Lung (tissue), 12 donors: Measurements from ENCODE around the gene SPNS2. TPM values are rescaled to one million over a fixed set of nuclear protein-coding genes. Genes with fewer than 3 reads are reported as not detected.
A peak's percentile ranks its signal among the peaks of the same experiment; 100 is the strongest.

ENCODE experiments used
- ATAC-seq: fragments of 200-7000 bp; cut with Tn5 transposase; one replicate; pipeline ENCODE4 v1.9.1; 2020; ENCODE audit warnings: moderate number of reproducible peaks; ENCODE audit not compliant: insufficient read depth, low FRiP score
- DNase-seq, 3 donors: peaks; one replicate each; pipeline ENCODE4 v3.0.0-alpha.2; 2013 to 2017
- H3K27ac ChIP-seq, 2 donors: one replicate each; pipeline ENCODE4 v1.5.1; 2013; ENCODE audit warnings: mild to moderate bottlenecking in 2 of 2, moderate library complexity in 2 of 2, control low read depth in 1 of 2, inconsistent platforms in 1 of 2, low read depth in 1 of 2, low read length in 1 of 2
- H3K27me3 ChIP-seq, 3 donors: one replicate each; pipeline ENCODE4 v1.5.1; 2013; ENCODE audit warnings: low read length in 2 of 3; ENCODE audit not compliant: control insufficient read depth in 3 of 3, insufficient read depth in 3 of 3
- H3K36me3 ChIP-seq, 4 donors: one replicate each; pipeline ENCODE4 v1.5.1; 2013; ENCODE audit warnings: low read length in 4 of 4, mild to moderate bottlenecking in 1 of 4, moderate library complexity in 1 of 4; ENCODE audit not compliant: control insufficient read depth in 4 of 4, insufficient read depth in 4 of 4
- H3K4me1 ChIP-seq, 5 donors: one replicate each; pipeline ENCODE4 v1.5.1; 2013; ENCODE audit warnings: low read length in 5 of 5, mild to moderate bottlenecking in 2 of 5, moderate library complexity in 1 of 5; ENCODE audit not compliant: control insufficient read depth in 5 of 5, insufficient read depth in 5 of 5
- H3K4me3 ChIP-seq: one replicate; pipeline ENCODE4 v1.5.1; 2013; ENCODE audit warnings: mild to moderate bottlenecking, control low read depth, moderate library complexity
- H3K9ac ChIP-seq, 2 donors: one replicate each; pipeline ENCODE4 v1.5.1; 2013; ENCODE audit warnings: low read length in 2 of 2, control low read depth in 1 of 2; ENCODE audit not compliant: insufficient read depth in 1 of 2
- H3K9me3 ChIP-seq, 4 donors: one replicate each; pipeline ENCODE4 v1.5.1; 2013; ENCODE audit warnings: low read length in 3 of 4, mild to moderate bottlenecking in 1 of 4, moderate library complexity in 1 of 4; ENCODE audit not compliant: control insufficient read depth in 4 of 4, insufficient read depth in 3 of 4
- WGBS, 2 donors: extraction: QIAGEN DNeasy Blood & Tissue Kit; methylation state at CpG; one replicate each; pipeline ENCODE4 v1.1.7; 2013; 5-methylcytosine and 5-hydroxymethylcytosine counted together
- polyA plus RNA-seq, 2 donors: library from polyadenylated mRNA; stranded (reverse); fragments of 200-250 nt; gene quantifications; one replicate each; pipeline ENCODE4 v1.2.1, GENCODE V29; 2013
- total RNA-seq, 2 donors: library from RNA; depleted of rRNA in 1 of 2; stranded (reverse); fragments of >200 nt in 1 of 2; gene quantifications; one replicate each; pipeline ENCODE4 v1.2.1, GENCODE V29; 2014 to 2021
- TF ChIP-seq, protein P1 (sequence below): IDR thresholded peaks from 2 replicates; pipeline ENCODE4 v1.5.1; 2012; ENCODE audit warnings: mild to moderate bottlenecking; ENCODE audit errors: control extremely low read depth, extremely low read depth
- donor health status: control.
- donor health status: control.
- donor health status: Bipolar disorder and iron deficiency.
- donor health status: healthy.
- donor health status: DM: yes; HTN: yes; CAD: no.

The SPNS2 gene
- total and polyA plus RNA-seq, 4 donors: 26.8 to 60.1 (median 42.5) TPM

DNA sequence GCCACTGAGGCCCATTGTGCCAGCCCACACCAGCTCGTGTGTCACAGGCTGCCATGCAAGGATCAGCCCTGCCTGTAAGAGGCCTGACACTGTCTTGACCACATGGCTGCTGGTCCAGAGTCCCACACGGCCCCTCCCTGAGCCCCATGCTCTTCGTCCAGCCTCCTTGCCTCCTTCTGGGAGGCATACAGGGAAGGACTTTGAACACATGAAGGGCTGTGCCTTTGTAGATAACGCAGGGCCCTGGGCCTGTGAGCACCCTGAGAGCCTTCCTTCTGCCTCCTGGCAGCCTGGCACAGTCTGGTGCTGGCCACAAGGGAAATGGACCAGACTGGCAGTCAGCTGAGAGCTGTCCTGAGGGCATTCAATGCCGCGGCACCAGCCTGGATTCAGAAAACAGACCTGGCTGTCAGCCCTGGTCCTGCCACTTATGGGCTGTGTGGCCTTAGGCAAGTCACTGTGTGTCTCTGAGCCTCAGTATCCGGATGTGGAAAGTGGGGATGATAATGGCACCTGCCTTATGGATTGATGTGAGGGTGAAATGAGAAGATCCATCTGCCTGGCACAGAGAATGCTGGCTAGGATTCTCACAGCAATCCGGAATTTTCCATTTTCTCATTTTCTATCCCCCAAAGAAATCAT is 19.2 kb upstream of the SPNS2 start:
- TF ChIP-seq, protein P1, sequence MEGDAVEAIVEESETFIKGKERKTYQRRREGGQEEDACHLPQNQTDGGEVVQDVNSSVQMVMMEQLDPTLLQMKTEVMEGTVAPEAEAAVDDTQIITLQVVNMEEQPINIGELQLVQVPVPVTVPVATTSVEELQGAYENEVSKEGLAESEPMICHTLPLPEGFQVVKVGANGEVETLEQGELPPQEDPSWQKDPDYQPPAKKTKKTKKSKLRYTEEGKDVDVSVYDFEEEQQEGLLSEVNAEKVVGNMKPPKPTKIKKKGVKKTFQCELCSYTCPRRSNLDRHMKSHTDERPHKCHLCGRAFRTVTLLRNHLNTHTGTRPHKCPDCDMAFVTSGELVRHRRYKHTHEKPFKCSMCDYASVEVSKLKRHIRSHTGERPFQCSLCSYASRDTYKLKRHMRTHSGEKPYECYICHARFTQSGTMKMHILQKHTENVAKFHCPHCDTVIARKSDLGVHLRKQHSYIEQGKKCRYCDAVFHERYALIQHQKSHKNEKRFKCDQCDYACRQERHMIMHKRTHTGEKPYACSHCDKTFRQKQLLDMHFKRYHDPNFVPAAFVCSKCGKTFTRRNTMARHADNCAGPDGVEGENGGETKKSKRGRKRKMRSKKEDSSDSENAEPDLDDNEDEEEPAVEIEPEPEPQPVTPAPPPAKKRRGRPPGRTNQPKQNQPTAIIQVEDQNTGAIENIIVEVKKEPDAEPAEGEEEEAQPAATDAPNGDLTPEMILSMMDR: no peak
- ATAC-seq: no peak
- H3K36me3 ChIP-seq: no peaks in the 10 kb centered on the region
- no peaks in the 10 kb centered on the region for H3K9me3 ChIP-seq
- H3K9ac ChIP-seq: no peak overlapping the region
- 88 to 93% methylated on average over 8 of the region's 8 CpGs for WGBS, 2 donors
- no peaks in the 10 kb centered on the region for H3K27me3 ChIP-seq
- H3K4me3 ChIP-seq: no peak overlapping the region
- no peak overlapping the region for H3K27ac ChIP-seq
- DNase-seq: no peak
- H3K4me1 ChIP-seq: peaks cover 0 to 23% (median 10%) of the 10 kb centered on the region in 5 donors

DNA sequence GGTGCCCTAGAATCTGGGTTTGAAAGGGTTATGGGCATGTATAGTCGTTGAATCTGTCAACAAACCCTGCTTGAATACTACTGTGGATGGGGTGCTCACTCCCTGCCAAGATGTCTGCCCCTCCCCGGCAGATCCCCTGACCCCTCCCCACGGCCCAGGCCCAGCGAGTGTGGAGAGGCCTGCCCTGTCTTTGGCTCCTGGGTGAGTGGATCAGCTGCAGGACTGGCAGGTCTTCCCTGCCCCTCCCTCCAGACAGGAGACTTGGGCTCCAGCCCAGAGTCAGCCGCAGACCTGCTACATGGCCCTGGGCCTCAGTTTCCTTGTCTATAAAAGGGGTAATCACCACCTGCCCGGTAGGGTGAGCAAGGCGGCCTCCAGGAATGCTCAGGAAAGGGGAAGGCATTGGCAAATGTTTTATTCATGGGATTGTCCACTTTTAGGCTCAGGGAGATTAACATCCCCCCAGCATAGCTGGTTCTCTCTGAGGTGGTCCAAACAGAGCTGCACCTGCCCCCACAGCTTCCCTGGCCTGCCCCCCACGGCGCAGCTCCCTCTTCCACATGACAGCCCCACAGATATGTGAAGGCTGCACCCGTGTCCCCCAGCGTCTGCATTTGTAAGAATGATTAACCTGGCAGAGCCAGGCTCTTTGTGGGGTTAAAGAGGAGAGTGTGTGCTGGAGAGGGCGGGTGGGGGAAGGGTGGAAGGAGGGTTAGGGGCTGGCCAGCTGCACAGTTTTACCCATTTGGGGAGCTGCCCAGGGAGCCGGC is 18.5 kb upstream of the SPNS2 start:
- Histone ChIP-seq H3K4me3 (no peak overlapping the region), H3K27ac (peak overlapping the region in 1 of 2 donors; percentile 4), H3K27me3 (no peaks in the 10 kb centered on the region), H3K4me1 (peaks cover 0 to 25% (median 10%) of the 10 kb centered on the region in 5 donors), H3K9ac (no peak overlapping the region), H3K9me3 (no peaks in the 10 kb centered on the region), H3K36me3 (no peaks in the 10 kb centered on the region)
- WGBS, 2 donors: 53 to 55% methylated on average over 13 of the region's 13 CpGs
- ATAC-seq (no peak), DNase-seq (no peak)
- TF ChIP-seq, protein P1: no peak

DNA sequence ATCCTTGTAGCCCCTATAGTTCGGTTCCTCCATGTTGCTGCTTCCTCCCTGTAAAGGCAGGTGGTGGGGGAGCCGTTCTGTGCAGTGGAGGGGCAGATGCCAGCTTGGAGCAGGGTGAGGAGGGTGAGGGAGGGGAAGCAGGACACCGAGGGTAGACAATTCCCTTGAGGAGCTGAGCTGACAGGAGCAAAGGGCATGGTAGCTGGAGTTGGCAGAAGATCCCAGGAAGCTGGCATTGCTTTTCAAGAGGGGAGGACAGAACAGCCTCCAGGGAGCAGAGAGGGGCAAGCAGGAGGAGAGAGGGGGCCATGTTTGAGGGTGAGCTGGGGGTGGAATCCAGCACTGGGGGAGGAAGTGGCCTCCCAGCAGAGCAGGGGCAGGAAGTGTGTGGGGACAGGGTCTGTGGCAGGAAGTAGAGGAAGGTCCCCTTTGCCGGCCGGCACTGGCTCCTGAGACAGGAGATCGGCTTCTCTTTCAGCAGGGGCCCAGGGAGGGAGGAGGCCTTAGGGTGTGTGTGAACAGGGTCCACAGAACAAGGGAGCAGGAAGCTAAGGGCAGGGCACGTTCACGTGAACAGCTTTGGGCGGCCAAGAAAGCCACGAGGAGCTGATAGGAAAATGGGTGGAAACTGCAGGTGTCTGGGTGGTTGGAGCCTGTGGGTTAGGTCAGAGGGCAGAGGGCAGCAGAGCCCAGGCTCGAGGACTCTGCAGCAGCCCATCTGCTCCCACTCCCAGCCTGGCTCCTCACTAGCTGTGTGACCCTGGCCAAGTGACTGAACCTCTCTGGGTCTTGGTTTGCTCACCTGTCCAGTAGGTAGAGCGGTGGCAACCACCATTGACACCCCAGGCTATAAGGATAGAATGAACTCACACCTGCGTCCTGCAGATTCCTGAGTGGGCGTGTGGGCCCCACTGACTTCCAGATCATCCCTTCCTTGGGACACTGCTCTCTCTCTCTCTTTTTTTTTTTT is 17.5 kb upstream of the SPNS2 start:
- Histone ChIP-seq H3K27ac (peak overlapping the region in 1 of 2 donors; percentile 29), H3K4me1 (peaks cover 0 to 21% (median 10%) of the 10 kb centered on the region in 5 donors), H3K27me3 (no peaks in the 10 kb centered on the region), H3K9me3 (no peaks in the 10 kb centered on the region), H3K9ac (no peak overlapping the region), H3K4me3 (no peak overlapping the region), H3K36me3 (no peaks in the 10 kb centered on the region)
- WGBS, 2 donors: 19 to 27% methylated on average over 14 of the region's 14 CpGs
- ATAC-seq (no peak), DNase-seq (no peak)
- TF ChIP-seq, protein P1: no peak
